ENCODE results near the gene FCGR2B.

The FCGR2B gene

DNA sequence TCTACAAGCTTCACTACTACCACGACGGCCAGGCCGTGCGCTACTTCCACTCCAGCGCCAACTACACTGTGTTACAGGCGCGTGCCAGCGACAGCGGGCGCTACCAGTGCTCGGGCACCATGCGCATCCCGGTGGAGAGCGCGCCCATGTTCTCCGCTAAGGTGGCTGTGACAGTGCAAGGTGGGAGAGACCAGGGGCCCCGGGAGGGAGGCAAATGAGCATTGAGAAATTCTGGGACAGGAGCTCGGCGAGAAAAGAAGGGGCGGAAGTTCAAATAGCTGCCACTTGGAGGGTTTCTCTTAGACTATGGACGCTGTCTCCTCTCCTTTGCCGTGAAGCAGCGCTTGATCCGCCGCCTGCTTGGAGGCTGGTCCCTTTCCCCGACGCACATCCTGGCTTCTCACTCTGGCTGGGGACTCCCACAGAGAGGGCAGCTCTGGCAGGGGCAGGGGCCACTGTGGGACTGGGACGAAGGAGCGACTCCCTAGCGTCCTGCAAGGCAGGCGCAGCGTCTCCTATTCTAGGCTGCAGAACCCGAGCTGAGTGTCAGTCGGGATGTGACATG, 63.0 kb downstream of the FCGR2B start:
- peak; percentile 41 for TF ChIP-seq CTCF (IDR thresholded peaks at IDR 0.05; ENCODE audit: low read depth, low read length)
- Histone ChIP-seq H3K4me1 (no peaks in the 10 kb centered on the region), H3K27me3 (peaks cover 15% of the 10 kb centered on the region), H3K9me3 (no peaks in the 10 kb centered on the region), H3K4me3 (ENCODE audit: low read depth, low read length) (peak overlapping the region; percentile 84), H3K36me3 (no peaks in the 10 kb centered on the region)
- DNase-seq: peak; percentile 55

DNA sequence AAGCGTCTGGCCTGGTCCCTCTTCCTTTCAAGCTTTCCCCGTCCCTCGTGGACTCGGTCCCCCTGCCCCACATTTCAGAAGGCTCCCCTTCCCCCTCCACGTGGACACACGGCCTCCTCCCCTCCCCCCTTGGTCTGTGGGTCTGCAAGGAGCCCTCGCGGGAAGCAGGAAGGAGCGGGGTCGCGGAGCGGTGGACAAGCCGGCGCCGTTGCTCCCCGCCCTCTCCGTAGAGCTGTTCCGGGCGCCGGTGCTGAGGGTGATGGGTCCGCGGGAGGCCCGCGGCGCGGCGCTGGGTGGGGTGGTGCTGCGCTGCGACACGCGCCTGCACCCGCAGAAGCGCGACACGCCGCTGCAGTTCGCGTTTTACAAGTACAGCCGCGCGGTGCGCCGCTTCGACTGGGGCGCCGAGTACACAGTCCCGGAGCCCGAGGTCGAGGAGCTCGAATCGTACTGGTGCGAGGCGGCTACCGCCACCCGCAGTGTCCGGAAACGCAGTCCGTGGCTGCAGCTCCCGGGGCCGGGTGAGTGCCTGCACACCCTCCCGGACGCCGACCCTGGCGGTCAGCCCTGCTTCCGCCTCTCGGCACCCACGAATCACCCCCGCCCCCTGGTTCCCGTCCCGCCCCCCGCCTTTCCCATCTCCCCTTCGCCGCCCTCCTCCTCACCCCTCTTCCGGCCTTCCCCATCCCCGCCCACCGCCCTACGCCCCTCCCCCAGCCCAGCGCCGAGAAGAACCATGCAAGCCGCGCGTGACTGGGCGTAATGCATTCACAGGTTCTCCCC, 63.7 kb downstream of the FCGR2B start:
- peak; percentile 89 for DNase-seq
- no peaks in the 10 kb centered on the region for H3K36me3 ChIP-seq
- H3K9me3 ChIP-seq: no peaks in the 10 kb centered on the region
- H3K27me3 ChIP-seq: peaks cover 22% of the 10 kb centered on the region
- no peaks in the 10 kb centered on the region for H3K4me1 ChIP-seq
- TF ChIP-seq CTCF (IDR thresholded peaks at IDR 0.05; ENCODE audit: low read depth, low read length): no peak
- peak overlapping the region; percentile 84 for H3K4me3 ChIP-seq (ENCODE audit: low read depth, low read length)

DNA sequence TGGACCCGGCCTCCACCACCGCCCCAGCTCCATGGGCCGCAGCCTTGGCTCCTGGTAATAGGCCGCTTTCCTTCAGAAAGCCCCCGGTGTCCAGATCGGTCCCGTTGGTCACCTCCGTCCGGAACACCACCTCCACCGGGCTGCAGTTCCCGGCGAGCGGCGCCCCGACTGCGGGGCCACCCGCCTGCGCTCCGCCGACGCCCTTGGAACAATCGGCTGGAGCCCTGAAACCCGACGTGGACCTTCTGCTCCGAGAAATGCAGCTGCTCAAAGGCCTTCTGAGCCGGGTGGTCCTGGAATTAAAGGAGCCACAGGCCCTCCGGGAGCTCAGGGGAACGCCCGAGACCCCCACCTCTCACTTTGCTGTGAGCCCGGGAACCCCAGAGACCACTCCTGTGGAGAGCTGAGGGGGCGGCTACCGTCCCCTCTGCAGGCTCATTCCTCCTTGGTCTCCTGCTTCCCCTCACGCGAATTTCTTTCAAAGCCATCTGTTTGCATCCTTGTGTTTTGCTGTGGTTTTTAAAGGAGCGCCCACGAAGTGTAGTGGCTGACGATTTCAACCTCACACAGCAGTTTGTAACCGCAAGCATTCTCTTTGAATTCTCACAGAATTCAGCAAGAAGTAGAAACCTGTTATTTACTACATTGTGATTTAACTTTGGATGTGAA, 64.4 kb downstream of the FCGR2B start:
- Histone ChIP-seq H3K36me3 (no peaks in the 10 kb centered on the region), H3K4me1 (no peaks in the 10 kb centered on the region), H3K4me3 (ENCODE audit: low read depth, low read length) (peak overlapping the region; percentile 84), H3K27me3 (peaks cover 24% of the 10 kb centered on the region), H3K9me3 (no peaks in the 10 kb centered on the region)
- TF ChIP-seq CTCF (IDR thresholded peaks at IDR 0.05; ENCODE audit: low read depth, low read length): no peak
- no peak for DNase-seq

Measured in BE2C (cell line).